OCI-LY3 (cell line): ENCODE results near the gene SH3PXD2B.

ENCODE experiments used
- H2AFZ ChIP-seq: fragments of 200-600, 300-600 bp; shearing (Covaris generic); 2 replicates; pipeline ENCODE4 v1.6.0; 2014; ENCODE audit warnings: antibody characterized with exemption, low read depth, low read length
- H3K27ac ChIP-seq: fragments of 200-600, 300-600 bp; sonication (generic); 2 replicates; pipeline ENCODE4 v1.5.1; 2014; ENCODE audit warnings: mild to moderate bottlenecking, low read length, moderate library complexity, mixed read lengths
- H3K27me3 ChIP-seq: fragments of 200-600, 300-600 bp; sonication (generic); 2 replicates; pipeline ENCODE4 v1.6.1; 2014; ENCODE audit warnings: low read depth, low read length, mixed read lengths
- H3K36me3 ChIP-seq: fragments of 200-600, 300-600 bp; sonication (generic); replicated peaks from 2 replicates; pipeline ENCODE3; 2014; ENCODE audit warnings: low read depth, low read length, mixed read lengths
- H3K4me1 ChIP-seq: fragments of 300-600, 200-600 bp; sonication (generic); 2 replicates; pipeline ENCODE4 v1.6.1; 2014; ENCODE audit warnings: low read length, mixed read lengths
- H3K4me2 ChIP-seq: fragments of 200-600, 300-600 bp; sonication (generic); 2 replicates; pipeline ENCODE4 v1.6.1; 2014; ENCODE audit warnings: low read length, mixed read lengths
- H3K4me3 ChIP-seq: fragments of 300-600, 200-600 bp; sonication (generic); 2 replicates; pipeline ENCODE4 v1.5.1; 2014; ENCODE audit warnings: antibody characterized with exemption, mild to moderate bottlenecking, low read length, moderate library complexity
- H3K79me2 ChIP-seq: fragments of 300-600, 200-600 bp; shearing (Covaris generic); 2 replicates; pipeline ENCODE4 v1.6.1; 2014; ENCODE audit warnings: mild to moderate bottlenecking, low read length, mixed read lengths
- H3K9ac ChIP-seq: fragments of 300-600, 200-600 bp; shearing (Covaris generic); 2 replicates; pipeline ENCODE4 v1.6.0; 2014; ENCODE audit warnings: mild to moderate bottlenecking, low read length, moderate library complexity
- H3K9me3 ChIP-seq: fragments of 200-600, 300-600 bp; shearing (Covaris generic); 2 replicates; pipeline ENCODE4 v1.6.1; 2014; ENCODE audit warnings: low read length, mixed read lengths; ENCODE audit not compliant: insufficient read depth
- H4K20me1 ChIP-seq: fragments of 200-600, 300-600 bp; sonication (generic); 2 replicates; pipeline ENCODE4 v1.6.1; 2016; ENCODE audit warnings: low read length, mixed read lengths; ENCODE audit not compliant: insufficient read depth
- EZH2phosphoT487 ChIP-seq: fragments of 200-600 bp; shearing (Covaris generic); IDR thresholded peaks from 2 replicates; pipeline ENCODE4 v1.6.1; 2018; ENCODE audit warnings: antibody characterized with exemption, mixed run types, low read depth
- TF ChIP-seq, protein P1 (sequence below): fragments of 200-600, 300-600 bp; sonication (generic); IDR thresholded peaks from 2 replicates; pipeline ENCODE4 v1.5.1; 2014; ENCODE audit warnings: antibody characterized with exemption, low read length, low read depth

Gene SH3PXD2B

DNA sequence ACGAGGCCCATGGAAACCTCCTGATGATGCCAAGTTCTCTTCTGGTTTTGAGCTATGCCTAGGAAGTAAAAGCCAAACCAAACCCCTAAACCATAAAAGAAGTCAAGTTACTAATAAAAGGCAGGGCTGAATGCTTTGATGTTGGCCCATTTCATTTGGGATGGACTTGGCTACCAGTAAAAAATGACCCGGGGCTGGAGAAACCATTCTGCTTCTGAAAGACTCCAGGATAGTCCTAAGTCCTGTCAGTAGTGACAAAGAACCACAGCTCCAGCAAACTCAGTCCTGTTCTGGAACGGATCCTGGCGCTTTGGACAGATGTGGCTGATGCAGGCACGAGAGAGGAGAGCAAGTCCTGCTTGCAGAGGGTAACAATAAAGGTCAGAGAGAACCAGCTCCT lies 68.6 kb downstream of the SH3PXD2B start:
- H3K36me3 ChIP-seq: no peaks in the 10 kb centered on the region
- no peaks in the 10 kb centered on the region for H3K9me3 ChIP-seq
- no peaks in the 10 kb centered on the region for H4K20me1 ChIP-seq
- no peaks in the 10 kb centered on the region for H3K4me1 ChIP-seq
- no peak for TF ChIP-seq EZH2phosphoT487
- TF ChIP-seq, protein P1, sequence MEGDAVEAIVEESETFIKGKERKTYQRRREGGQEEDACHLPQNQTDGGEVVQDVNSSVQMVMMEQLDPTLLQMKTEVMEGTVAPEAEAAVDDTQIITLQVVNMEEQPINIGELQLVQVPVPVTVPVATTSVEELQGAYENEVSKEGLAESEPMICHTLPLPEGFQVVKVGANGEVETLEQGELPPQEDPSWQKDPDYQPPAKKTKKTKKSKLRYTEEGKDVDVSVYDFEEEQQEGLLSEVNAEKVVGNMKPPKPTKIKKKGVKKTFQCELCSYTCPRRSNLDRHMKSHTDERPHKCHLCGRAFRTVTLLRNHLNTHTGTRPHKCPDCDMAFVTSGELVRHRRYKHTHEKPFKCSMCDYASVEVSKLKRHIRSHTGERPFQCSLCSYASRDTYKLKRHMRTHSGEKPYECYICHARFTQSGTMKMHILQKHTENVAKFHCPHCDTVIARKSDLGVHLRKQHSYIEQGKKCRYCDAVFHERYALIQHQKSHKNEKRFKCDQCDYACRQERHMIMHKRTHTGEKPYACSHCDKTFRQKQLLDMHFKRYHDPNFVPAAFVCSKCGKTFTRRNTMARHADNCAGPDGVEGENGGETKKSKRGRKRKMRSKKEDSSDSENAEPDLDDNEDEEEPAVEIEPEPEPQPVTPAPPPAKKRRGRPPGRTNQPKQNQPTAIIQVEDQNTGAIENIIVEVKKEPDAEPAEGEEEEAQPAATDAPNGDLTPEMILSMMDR: no peak
- no peak overlapping the region for H3K27ac ChIP-seq
- H2AFZ ChIP-seq: no peak overlapping the region
- no peak overlapping the region for H3K4me2 ChIP-seq
- no peak overlapping the region for H3K9ac ChIP-seq
- H3K4me3 ChIP-seq: no peak overlapping the region
- no peaks in the 10 kb centered on the region for H3K79me2 ChIP-seq
- peaks cover 7% of the 10 kb centered on the region; the same call in 1 of the 2 replicates for H3K27me3 ChIP-seq

DNA sequence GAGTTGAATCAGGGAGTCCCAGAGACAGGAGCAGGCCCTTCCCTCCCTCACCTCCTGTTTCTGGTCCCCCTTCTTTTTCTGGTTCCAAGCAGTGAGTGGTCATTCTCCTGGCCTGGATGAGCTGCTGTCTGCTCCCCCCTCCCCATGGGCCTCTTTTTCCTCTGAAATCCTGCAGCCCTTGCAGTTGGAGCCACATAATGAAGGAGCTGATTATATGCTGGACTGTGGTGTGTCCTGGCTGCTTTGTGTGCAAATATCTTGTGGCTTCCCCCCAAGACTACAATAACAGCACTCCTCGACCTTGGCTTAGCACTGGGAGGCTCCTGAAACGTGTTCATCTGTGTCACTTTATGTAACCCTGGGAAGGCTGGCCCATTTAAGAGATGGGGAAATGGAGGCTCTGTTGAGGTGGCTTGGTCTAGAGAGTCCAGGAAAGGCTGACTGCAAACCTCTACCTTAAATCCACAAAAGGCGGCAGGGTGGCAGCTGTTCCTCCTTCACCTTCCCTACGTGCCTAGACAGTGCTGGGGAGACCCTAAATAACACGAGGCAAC lies 69.2 kb downstream of the SH3PXD2B start:
- Histone ChIP-seq H3K9ac (no peak overlapping the region), H3K9me3 (no peaks in the 10 kb centered on the region), H3K27ac (no peak overlapping the region), H3K4me2 (no peak overlapping the region), H4K20me1 (no peaks in the 10 kb centered on the region), H3K27me3 (peaks cover 7% of the 10 kb centered on the region; the same call in 1 of the 2 replicates), H3K79me2 (no peaks in the 10 kb centered on the region), H3K36me3 (no peaks in the 10 kb centered on the region), H2AFZ (no peak overlapping the region), H3K4me1 (no peaks in the 10 kb centered on the region), H3K4me3 (no peak overlapping the region)
- TF ChIP-seq, protein P1: no peak
- TF ChIP-seq EZH2phosphoT487: no peak

DNA sequence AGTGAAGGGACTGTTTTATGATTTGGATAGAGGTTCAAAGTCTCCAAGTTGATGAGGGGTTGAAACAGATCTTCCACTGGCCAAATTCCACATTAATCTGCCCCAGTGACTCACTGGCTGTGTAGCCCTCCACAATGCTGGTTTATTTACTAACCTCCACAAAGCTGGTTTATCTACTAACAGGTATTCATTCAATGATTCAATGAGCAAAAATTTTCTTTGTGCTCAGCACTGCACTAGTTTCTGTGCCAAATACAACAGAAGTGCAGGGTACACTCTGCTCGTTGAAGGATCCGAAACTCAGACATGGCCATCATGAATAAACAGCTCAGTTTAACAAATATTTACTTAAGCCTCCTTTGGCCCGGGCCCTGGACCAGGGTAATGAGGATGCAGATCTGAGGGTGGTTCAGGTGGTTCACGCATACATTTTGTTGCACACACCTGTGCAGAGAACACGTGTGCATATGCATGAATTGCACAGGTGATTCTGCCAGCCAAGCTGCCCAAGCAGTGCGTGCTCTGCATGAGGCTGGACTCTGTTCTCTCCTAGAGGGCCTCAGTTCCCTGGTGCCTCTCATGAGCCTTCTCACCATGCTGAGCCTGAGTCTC lies 71.0 kb downstream of the SH3PXD2B start:
- Histone ChIP-seq H3K4me3 (no peak overlapping the region), H3K27ac (no peak overlapping the region), H3K4me2 (no peak overlapping the region), H3K79me2 (no peaks in the 10 kb centered on the region), H3K4me1 (no peaks in the 10 kb centered on the region), H3K9ac (no peak overlapping the region), H4K20me1 (no peaks in the 10 kb centered on the region), H3K9me3 (no peaks in the 10 kb centered on the region), H2AFZ (no peak overlapping the region), H3K36me3 (no peaks in the 10 kb centered on the region), H3K27me3 (peaks cover 5% of the 10 kb centered on the region; the same call in 1 of the 2 replicates)
- TF ChIP-seq, protein P1: no peak

DNA sequence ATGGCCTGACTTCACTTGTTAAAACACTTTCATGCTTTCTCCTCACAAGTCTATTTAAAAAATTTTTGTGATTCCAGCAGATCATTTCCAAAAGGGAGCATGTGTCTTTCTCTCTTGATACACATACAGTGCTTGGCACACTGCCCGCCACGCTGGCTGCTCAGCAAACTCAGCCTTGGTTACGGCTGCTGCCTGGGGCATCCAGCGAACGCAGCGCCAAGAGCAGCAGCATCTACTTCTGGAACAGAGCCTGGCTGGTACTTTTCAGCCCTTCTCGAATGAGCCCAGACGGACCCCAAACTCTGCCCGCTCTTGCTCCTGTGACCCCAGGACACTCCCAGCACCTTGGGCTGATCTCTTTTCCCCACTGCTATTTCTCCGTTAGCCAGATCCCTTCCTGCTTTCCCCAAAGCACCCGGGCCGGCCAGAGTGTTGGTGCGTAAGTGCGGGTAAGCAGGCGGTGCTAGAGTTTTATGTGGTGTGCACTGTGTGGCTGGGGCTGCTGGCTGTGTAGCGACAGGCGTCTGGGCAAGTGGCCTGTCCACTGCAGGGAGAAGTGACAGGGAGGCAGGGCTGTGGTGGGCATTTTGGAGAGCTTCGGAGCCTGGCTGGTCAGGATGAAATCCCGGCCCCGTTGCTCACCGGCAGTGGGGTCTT lies 73.2 kb downstream of the SH3PXD2B start:
- no peaks in the 10 kb centered on the region for H3K36me3 ChIP-seq
- no peak for TF ChIP-seq EZH2phosphoT487
- TF ChIP-seq, protein P1: no peak
- H3K9me3 ChIP-seq: no peaks in the 10 kb centered on the region
- no peaks in the 10 kb centered on the region for H4K20me1 ChIP-seq
- no peak overlapping the region for H3K9ac ChIP-seq
- H3K27me3 ChIP-seq: no peaks in the 10 kb centered on the region
- H3K4me2 ChIP-seq: no peak overlapping the region
- H3K27ac ChIP-seq: no peak overlapping the region
- no peaks in the 10 kb centered on the region for H3K4me1 ChIP-seq
- no peaks in the 10 kb centered on the region for H3K79me2 ChIP-seq
- no peak overlapping the region for H2AFZ ChIP-seq
- no peak overlapping the region for H3K4me3 ChIP-seq
